NCI-H2171 (cell line): Measurements from ENCODE around the gene MGRN1.
A peak's percentile ranks its signal among the peaks of the same experiment; 100 is the strongest.

Source experiments
- DNase-seq: peaks from one replicate; lab custom pipeline; 2025; lab: John Stamatoyannopoulos, UW

The MGRN1 gene

GRCh38 chr16:4604401-4604800 is 20.2 kb upstream of the MGRN1 start:
- no peak for DNase-seq

GRCh38 chr16:4606354-4606753 is 18.3 kb upstream of the MGRN1 start:
- no peak for DNase-seq

GRCh38 chr16:4607841-4608703 is 16.6 kb upstream of the MGRN1 start:
- DNase-seq, result no peak

GRCh38 chr16:4608704-4608980 is 16.0 kb upstream of the MGRN1 start:
- no peak for DNase-seq

- no peak for DNase-seq
Observed at GRCh38 chr16:4609200-4610010, 15.2 kb upstream of the MGRN1 start.

- DNase-seq, result no peak
Observed at GRCh38 chr16:4610011-4611005, 14.3 kb upstream of the MGRN1 start.

GRCh38 chr16:4611337-4612021 is 13.1 kb upstream of the MGRN1 start:
- no peak for DNase-seq

- no peak for DNase-seq
Observed at GRCh38 chr16:4612474-4612931, 12.1 kb upstream of the MGRN1 start.

GRCh38 chr16:4612977-4613635 is 11.5 kb upstream of the MGRN1 start:
- no peak for DNase-seq

GRCh38 chr16:4613636-4614570 is 10.7 kb upstream of the MGRN1 start:
- peak; percentile 35 for DNase-seq

- peak; percentile 84 for DNase-seq
Observed at GRCh38 chr16:4614571-4615383, 9.8 kb upstream of the MGRN1 start, which contains the start of gene UBALD1. UBALD1 (minus strand) TSS chr16:4614888; CDS start chr16:4614797, 91 bp downstream.

- no peak for DNase-seq
Observed at GRCh38 chr16:4615384-4616046, 9.1 kb upstream of the MGRN1 start.

- DNase-seq, result peak; percentile 99
Observed at GRCh38 chr16:4616047-4616811, 8.4 kb upstream of the MGRN1 start.

GRCh38 chr16:4617880-4618279 is 6.7 kb upstream of the MGRN1 start:
- no peak for DNase-seq

- DNase-seq, result no peak
Observed at GRCh38 chr16:4618645-4619418, 5.8 kb upstream of the MGRN1 start.

GRCh38 chr16:4623593-4623992 is 1.0 kb upstream of the MGRN1 start:
- no peak for DNase-seq
